Liver (tissue), 9 donors: ENCODE data around the gene RB1. TPM values are rescaled to one million over a fixed set of nuclear protein-coding genes. Genes with fewer than 3 reads are reported as not detected.

Source experiments
- DNase-seq: peaks from one replicate; pipeline ENCODE4 v3.0.0-alpha.2; 2017; ENCODE audit warnings: low spot score
- H3K27ac ChIP-seq, 2 donors: one replicate each; pipeline ENCODE4 v1.7.0; 2013; ENCODE audit warnings: inconsistent platforms in 2 of 2, low read length in 2 of 2, control low read depth in 1 of 2, low read depth in 1 of 2, mild to moderate bottlenecking in 1 of 2
- H3K27me3 ChIP-seq, 4 donors: one replicate each; pipeline versions ENCODE4 v1.6.1 to v1.7.0; 2013; ENCODE audit warnings: low read length in 3 of 4, inconsistent platforms in 1 of 4, mild to moderate bottlenecking in 1 of 4, moderate library complexity in 1 of 4; ENCODE audit not compliant: control insufficient read depth in 4 of 4, insufficient read depth in 4 of 4
- H3K36me3 ChIP-seq, 4 donors: one replicate each; pipeline versions ENCODE4 v1.6.1 to v1.7.0; 2013; ENCODE audit warnings: low read length in 3 of 4, mild to moderate bottlenecking in 3 of 4, low read depth in 1 of 4, moderate library complexity in 1 of 4; ENCODE audit not compliant: control insufficient read depth in 4 of 4, insufficient read depth in 3 of 4
- H3K4me1 ChIP-seq, 4 donors: one replicate each; pipeline versions ENCODE4 v1.6.1 to v1.7.0; 2013; ENCODE audit warnings: low read length in 3 of 4, mild to moderate bottlenecking in 3 of 4, moderate library complexity in 1 of 4; ENCODE audit not compliant: control insufficient read depth in 4 of 4, insufficient read depth in 4 of 4
- H3K4me3 ChIP-seq, 3 donors: one replicate each; pipeline versions ENCODE4 v1.6.1 to v1.7.0; 2013; ENCODE audit warnings: low read length in 3 of 3, control low read depth in 1 of 3, low read depth in 1 of 3, mild to moderate bottlenecking in 1 of 3
- H3K9ac ChIP-seq, 2 donors: one replicate each; pipeline ENCODE4 v1.7.0; 2013; ENCODE audit warnings: low read length in 2 of 2, mild to moderate bottlenecking in 2 of 2, moderate library complexity in 2 of 2, control low read depth in 1 of 2, low read depth in 1 of 2
- H3K9me3 ChIP-seq, 4 donors: one replicate each; pipeline versions ENCODE4 v1.6.1 to v1.7.0; 2013; ENCODE audit warnings: low read length in 3 of 4; ENCODE audit not compliant: control insufficient read depth in 4 of 4
- ATF3 ChIP-seq: IDR thresholded peaks from 2 replicates; pipeline ENCODE4 v1.6.1; 2016; ENCODE audit warnings: antibody characterized with exemption
- CTCF ChIP-seq: fragments of 150-350 bp; IDR thresholded peaks from 2 replicates; pipeline ENCODE4 v1.5.1; 2017; ENCODE audit warnings: improper control_type of control experiment, low read depth, low read length; ENCODE audit not compliant: missing input control
- EGR1 ChIP-seq, 2 donors: IDR thresholded peaks; 2 replicates each; pipeline ENCODE4 v1.6.1; 2016 to 2018; ENCODE audit warnings: antibody characterized with exemption in 2 of 2, low read depth in 2 of 2
- FOXA1 ChIP-seq: IDR thresholded peaks from 2 replicates; pipeline ENCODE4 v1.6.1; 2016; ENCODE audit warnings: antibody characterized with exemption
- FOXA2 ChIP-seq: IDR thresholded peaks from 2 replicates; pipeline ENCODE4 v1.6.1; 2016; ENCODE audit warnings: antibody characterized with exemption
- GABPA ChIP-seq, 2 donors: IDR thresholded peaks in 1 of 2; conservative IDR thresholded peaks in 1 of 2; 2 replicates each; pipeline ENCODE4 v1.6.1; 2016; ENCODE audit warnings: antibody characterized with exemption in 2 of 2, mild to moderate bottlenecking in 1 of 2, moderate library complexity in 1 of 2
- HNF4A ChIP-seq, 2 donors: conservative IDR thresholded peaks; 2 replicates each; pipeline ENCODE4 v1.6.1; 2016; ENCODE audit warnings: antibody characterized with exemption in 2 of 2, mild to moderate bottlenecking in 2 of 2
- HNF4G ChIP-seq: IDR thresholded peaks from 2 replicates; pipeline ENCODE4 v1.6.1; 2016; ENCODE audit warnings: antibody characterized with exemption
- JUND ChIP-seq, 2 donors: IDR thresholded peaks; 2 replicates each; pipeline ENCODE4 v1.6.1; 2016; ENCODE audit warnings: antibody characterized with exemption in 2 of 2
- NR2F2 ChIP-seq: IDR thresholded peaks from 2 replicates; pipeline ENCODE4 v1.6.1; 2016; ENCODE audit warnings: antibody characterized with exemption
- RAD21 ChIP-seq, 2 donors: IDR thresholded peaks; 2 replicates each; pipeline ENCODE4 v1.6.1; 2016; ENCODE audit warnings: antibody characterized with exemption in 2 of 2, mild to moderate bottlenecking in 2 of 2
- REST ChIP-seq: IDR thresholded peaks from 2 replicates; pipeline ENCODE4 v1.6.1; 2016; ENCODE audit warnings: antibody characterized with exemption, mild to moderate bottlenecking
- RXRA ChIP-seq, 2 donors: IDR thresholded peaks; 2 replicates each; pipeline ENCODE4 v1.6.1; 2017 to 2018; ENCODE audit warnings: antibody characterized with exemption in 2 of 2, mild to moderate bottlenecking in 1 of 2
- SP1 ChIP-seq: IDR thresholded peaks from 2 replicates; pipeline ENCODE4 v1.6.1; 2018; ENCODE audit warnings: antibody characterized with exemption, mild to moderate bottlenecking
- TAF1 ChIP-seq: conservative IDR thresholded peaks from 2 replicates; pipeline ENCODE4 v1.6.1; 2016; ENCODE audit warnings: antibody characterized with exemption, mild to moderate bottlenecking
- YY1 ChIP-seq: IDR thresholded peaks from 2 replicates; pipeline ENCODE4 v1.6.1; 2016; ENCODE audit warnings: antibody characterized with exemption, mild to moderate bottlenecking
- ZBTB33 ChIP-seq: IDR thresholded peaks from 2 replicates; pipeline ENCODE4 v1.6.1; 2016; ENCODE audit warnings: antibody characterized with exemption
- WGBS: extraction: QIAGEN DNeasy Blood & Tissue Kit; methylation state at CpG from one replicate; pipeline ENCODE4 v1.1.7; 2013; 5-methylcytosine and 5-hydroxymethylcytosine counted together
- polyA plus RNA-seq, 2 donors: library from polyadenylated mRNA; stranded (reverse) in 1 of 2; unstranded in 1 of 2; fragments of 200-250 nt in 1 of 2; fragments of >200 nt in 1 of 2; fragmentation: Nextera tagmentation in 1 of 2; extraction: Ambion mirVana in 1 of 2; gene quantifications; one replicate each; pipeline versions ENCODE4 v1.2.1 to v1.2.3, GENCODE V29; 2013 to 2015
- total RNA-seq, 2 donors: library from RNA; depleted of rRNA; stranded (reverse); fragments of >200 nt; gene quantifications; one replicate each; pipeline ENCODE4 v1.2.3, GENCODE V29; 2014
- TF ChIP-seq, protein P1 (sequence below): IDR thresholded peaks from 2 replicates; pipeline ENCODE4 v1.6.1; 2016; ENCODE audit warnings: antibody characterized with exemption
- donor health status: healthy.
- donor health status: healthy.
- donor health status: healthy.
- donor health status: healthy.
- donor health status: healthy.

The RB1 gene
- total and polyA plus RNA-seq, 4 donors, result 6.6 to 30.6 (median 8.9) TPM

GRCh38 chr13:48404952-48405351 lies 101.4 kb downstream of the RB1 start (continued):
- no peak for TF ChIP-seq ZBTB33
- no peak for TF ChIP-seq FOXA1
- TF ChIP-seq GABPA (IDR thresholded peaks at IDR 0.05 in 1 of 2, conservative IDR thresholded peaks at IDR 0.05 in 1 of 2), result no peak
- no peak for TF ChIP-seq ATF3
- TF ChIP-seq JUND (IDR thresholded peaks at IDR 0.05), result no peak

GRCh38 chr13:48405875-48406274 lies 102.3 kb downstream of the RB1 start:
- H3K27ac ChIP-seq, result no peak overlapping the region
- no peak overlapping the region for H3K4me3 ChIP-seq
- no peaks in the 10 kb centered on the region for H3K36me3 ChIP-seq
- no peak for DNase-seq
- TF ChIP-seq GABPA (IDR thresholded peaks at IDR 0.05 in 1 of 2, conservative IDR thresholded peaks at IDR 0.05 in 1 of 2), result no peak
- TF ChIP-seq FOXA2, result no peak
- TF ChIP-seq HNF4G, result no peak
- TF ChIP-seq EGR1 (IDR thresholded peaks at IDR 0.05; ENCODE audit: low read depth in 2 of 2), result no peak
- H3K4me1 ChIP-seq, result no peaks in the 10 kb centered on the region
- H3K9ac ChIP-seq, result no peak overlapping the region
- no peaks in the 10 kb centered on the region for H3K9me3 ChIP-seq
- H3K27me3 ChIP-seq, result no peaks in the 10 kb centered on the region

- DNase-seq, result no peak
- H3K9ac ChIP-seq, result peak overlapping the region; percentile 24 to 68
- TF ChIP-seq, protein P1, sequence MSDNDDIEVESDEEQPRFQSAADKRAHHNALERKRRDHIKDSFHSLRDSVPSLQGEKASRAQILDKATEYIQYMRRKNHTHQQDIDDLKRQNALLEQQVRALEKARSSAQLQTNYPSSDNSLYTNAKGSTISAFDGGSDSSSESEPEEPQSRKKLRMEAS, result no peak
- TF ChIP-seq TAF1 (no peak), JUND (IDR thresholded peaks at IDR 0.05) (no peak), GABPA (IDR thresholded peaks at IDR 0.05 in 1 of 2, conservative IDR thresholded peaks at IDR 0.05 in 1 of 2) (no peak), RAD21 (IDR thresholded peaks at IDR 0.05) (no peak), FOXA1 (no peak), EGR1 (IDR thresholded peaks at IDR 0.05; ENCODE audit: low read depth in 2 of 2) (no peak), SP1 (no peak), YY1 (no peak), REST (no peak), HNF4G (no peak), CTCF (no peak), ZBTB33 (no peak), FOXA2 (no peak), HNF4A (conservative IDR thresholded peaks at IDR 0.05) (no peak), NR2F2 (no peak), ATF3 (no peak), RXRA (IDR thresholded peaks at IDR 0.05) (no peak)
- no peaks in the 10 kb centered on the region for H3K27me3 ChIP-seq
- H3K4me3 ChIP-seq, result peak overlapping the region in 2 of 3 donors; percentile 31 to 44
- no peaks in the 10 kb centered on the region for H3K9me3 ChIP-seq
- 76% methylated on average over 5 of the region's 5 CpGs for WGBS
- H3K27ac ChIP-seq, result peak overlapping the region in 1 of 2 donors; percentile 22
- no peaks in the 10 kb centered on the region for H3K36me3 ChIP-seq
- H3K4me1 ChIP-seq, result no peaks in the 10 kb centered on the region
These were observed 106.6 kb downstream of the RB1 start for GRCh38 chr13:48410199-48410598.
